K562 (cell line): Measurements from ENCODE around the gene AGPAT3. TPM values are rescaled to one million over a fixed set of nuclear protein-coding genes. Genes with fewer than 3 reads are reported as not detected.

ENCODE experiments used
- BCL6 ChIP-seq: fragments of 250-450 bp; sonication (Bioruptor Pico); IDR thresholded peaks from 2 replicates; pipeline ENCODE4 v1.4.0; 2020
- CXXC5 ChIP-seq: fragments of 250-450 bp; sonication (Bioruptor Pico); IDR thresholded peaks from 2 replicates; pipeline ENCODE4 v1.8.0; 2022; ENCODE audit warnings: inconsistent platforms, mild to moderate bottlenecking, moderate library complexity
- EGR1 ChIP-seq: fragments of 450-650 bp; conservative IDR thresholded peaks from 2 replicates; pipeline ENCODE4 v1.6.1; 2017; ENCODE audit warnings: mild to moderate bottlenecking
- ELF1 ChIP-seq: fragments of 200-800 bp; sonication (Bioruptor generic); IDR thresholded peaks from 2 replicates; pipeline ENCODE4 v1.6.1; 2016; ENCODE audit warnings: missing genetic modification characterization, missing compliant biosample characterization
- ERF ChIP-seq: fragments of 450-650 bp; formaldehyde crosslinking; IDR thresholded peaks from 2 replicates; pipeline ENCODE4 v1.4.0; 2020; ENCODE audit warnings: mild to moderate bottlenecking, mixed read lengths
- FOXP1 ChIP-seq: sonication (generic); formaldehyde crosslinking; IDR thresholded peaks from 2 replicates; pipeline ENCODE4 v1.8.0; 2022; ENCODE audit warnings: mild to moderate bottlenecking, missing genetic modification reagents
- GABPA ChIP-seq: fragments of 200-800 bp; sonication (Bioruptor generic); conservative IDR thresholded peaks from 2 replicates; pipeline ENCODE4 v1.6.1; 2016; ENCODE audit warnings: low read depth, missing genetic modification characterization, missing compliant biosample characterization
- HDAC2 ChIP-seq: fragments of 450-650 bp; IDR thresholded peaks from 2 replicates; pipeline ENCODE4 v1.6.1; 2016; ENCODE audit warnings: mild to moderate bottlenecking
- KDM1A ChIP-seq, 2 experiments: fragments of 450-650 bp; IDR thresholded peaks; 2 replicates each; pipeline ENCODE4 v1.6.1; 2016; ENCODE audit warnings: mild to moderate bottlenecking in 2 of 2
- LARP7 ChIP-seq: fragments of 450-650 bp; IDR thresholded peaks from 2 replicates; pipeline ENCODE4 v1.6.1; 2016
- MEIS2 ChIP-seq: fragments of 450-650 bp; IDR thresholded peaks from 2 replicates; pipeline ENCODE4 v1.6.1; 2014; ENCODE audit warnings: mild to moderate bottlenecking; ENCODE audit not compliant: partially characterized antibody
- PHB ChIP-seq: fragments of 250-450 bp; sonication (Bioruptor Pico); IDR thresholded peaks from 2 replicates; pipeline ENCODE4 v1.5.0; 2021
- PTBP1 ChIP-seq: fragments of 200-400 bp; formaldehyde crosslinking; IDR thresholded peaks from 2 replicates; pipeline ENCODE4 v1.6.1; 2017; ENCODE audit warnings: low read depth, low read length
- RAD21 ChIP-seq, 2 experiments: fragments of 250-450 bp in 1 of 2; fragments of 450-650 bp in 1 of 2; sonication (Bioruptor Pico) in 1 of 2; formaldehyde crosslinking in 1 of 2; IDR thresholded peaks in 1 of 2; conservative IDR thresholded peaks in 1 of 2; 2 replicates each; pipeline versions ENCODE4 v1.4.0 to v1.8.0; 2020 to 2022; ENCODE audit warnings: mild to moderate bottlenecking in 2 of 2, moderate library complexity in 1 of 2
- RBM22 ChIP-seq: fragments of 200-400 bp; formaldehyde crosslinking; IDR thresholded peaks from 2 replicates; pipeline ENCODE4 v1.6.1; 2018; ENCODE audit warnings: low read length, low read depth; ENCODE audit not compliant: poor library complexity, severe bottlenecking
- SAP30 ChIP-seq: fragments of 200-600 bp; sonication (generic); IDR thresholded peaks from 2 replicates; pipeline ENCODE4 v1.6.1; 2012; ENCODE audit warnings: borderline replicate concordance, low read depth, mild to moderate bottlenecking, moderate library complexity, low read length, control low read depth, inconsistent platforms; ENCODE audit not compliant: insufficient read depth, poor library complexity, severe bottlenecking
- TOE1 ChIP-seq, 2 experiments: fragments of 450-650 bp in 1 of 2; sonication (generic) in 1 of 2; formaldehyde crosslinking in 1 of 2; IDR thresholded peaks; 2 replicates each; pipeline versions ENCODE4 v1.7.1 to v1.8.0; 2016 to 2022; ENCODE audit warnings: borderline replicate concordance in 2 of 2, mild to moderate bottlenecking in 2 of 2, antibody characterized with exemption in 1 of 2, inconsistent platforms in 1 of 2, low read depth in 1 of 2, missing genetic modification reagents in 1 of 2, moderate library complexity in 1 of 2
- ZEB2 ChIP-seq: fragments of 450-650 bp; IDR thresholded peaks from 2 replicates; pipeline ENCODE4 v1.6.1; 2016
- ZFP91 ChIP-seq: sonication (generic); formaldehyde crosslinking; IDR thresholded peaks from 2 replicates; pipeline ENCODE4 v1.8.0; 2022; ENCODE audit warnings: mild to moderate bottlenecking, missing genetic modification reagents
- ZFPM2 ChIP-seq: fragments of 250-450 bp; sonication (Bioruptor Pico); IDR thresholded peaks from 2 replicates; pipeline ENCODE4 v1.5.1; 2022; ENCODE audit warnings: mild to moderate bottlenecking
- ZNF184 ChIP-seq: sonication (generic); formaldehyde crosslinking; IDR thresholded peaks from 2 replicates; pipeline ENCODE4 v1.5.0; 2020; ENCODE audit warnings: missing genetic modification reagents
- ZNF384 ChIP-seq: IDR thresholded peaks from 2 replicates; pipeline ENCODE4 v1.6.1; 2012; ENCODE audit warnings: low read depth, low read length, improper control_type of control experiment
- ZNF444 ChIP-seq: fragments of 250-450 bp; sonication (Bioruptor Pico); IDR thresholded peaks from 2 replicates; pipeline ENCODE4 v1.4.0; 2020; ENCODE audit warnings: mild to moderate bottlenecking, moderate library complexity
- ZZZ3 ChIP-seq: fragments of 450-650 bp; IDR thresholded peaks from 2 replicates; pipeline ENCODE4 v1.6.1; 2016; ENCODE audit warnings: antibody characterized with exemption, mild to moderate bottlenecking, moderate library complexity
- polyA plus RNA-seq, 8 experiments: library from polyadenylated mRNA; depleted of rRNA in 4 of 8; stranded (reverse) in 5 of 8; unstranded in 3 of 8; fragments of >200 nt; fragmentation: Nextera tagmentation in 2 of 8; fragmentation: Illumina TruSeq in 1 of 8; extraction: Ambion mirVana in 2 of 8; extraction: Trizol in 1 of 8; gene quantifications; 2 replicates each; pipeline versions ENCODE4 v1.2.1 to v1.2.3, GENCODE V29; 2011 to 2014; ENCODE audit warnings: inconsistent platforms in 1 of 8, missing spikeins in 1 of 8
- total RNA-seq, 7 experiments: library from RNA; depleted of rRNA in 6 of 7; stranded (reverse); fragments of >200 nt in 6 of 7; fragmentation: Illumina TruSeq in 2 of 7; extraction: Trizol in 2 of 7; gene quantifications; 2 replicates each; pipeline versions ENCODE4 v1.2.1 to v1.2.3, GENCODE V29; 2011 to 2021; ENCODE audit warnings: low replicate concordance in 1 of 7
- TF ChIP-seq, protein P1 (sequence below): fragments of 450-650 bp; formaldehyde crosslinking; IDR thresholded peaks from 2 replicates; pipeline ENCODE4 v1.4.0; 2022; ENCODE audit warnings: mild to moderate bottlenecking, moderate library complexity
- TF ChIP-seq, protein P2 (sequence below): fragments of 200-800 bp; sonication (Bioruptor generic); IDR thresholded peaks from 2 replicates; pipeline ENCODE4 v1.6.1; 2017; ENCODE audit warnings: missing genetic modification characterization, missing compliant biosample characterization

AGPAT3 gene
- total and polyA plus RNA-seq, 9 of the 15 experiments (the other 6 are each of a cell fraction or from before 2014, with no cell fraction given), result 1.5 to 88.4 (median 35.7) TPM

- TF ChIP-seq ERF (CRISPR knock-in tag) (peak; percentile 62; the same call in 1 of the 2 replicates), ELF1 (tag) (no peak), SAP30 (peak; percentile 35), ZFPM2 (peak; percentile 34; the same call in 1 of the 2 replicates), PHB (CRISPR knock-in tag) (no peak), ZFP91 (peak; percentile 89), GABPA (no peak), ZZZ3 (no peak), RBM22 (peak; percentile 56), ZNF384 (no peak; the same call in 1 of the 2 replicates), TOE1 (IDR thresholded peaks at IDR 0.05; ENCODE audit: borderline replicate concordance) (peak; percentile 30; the same call in 1 of the 2 replicates), TOE1 (CRISPR knock-in tag; IDR thresholded peaks at IDR 0.05; ENCODE audit: borderline replicate concordance, low read depth) (no peak), ZEB2 (peak; percentile 99), RAD21 (CRISPR knock-in tag; conservative IDR thresholded peaks at IDR 0.05 in 1 of 2, IDR thresholded peaks at IDR 0.05 in 1 of 2) (peak in 1 of 2 experiments; percentile 26; a peak in 1 of 4 replicates), LARP7 (no peak), BCL6 (CRISPR knock-in tag) (no peak), PTBP1 (no peak), ZNF444 (no peak), ZNF184 (no peak), HDAC2 (peak; percentile 47; the same call in 1 of the 2 replicates), EGR1 (peak; percentile 93), CXXC5 (CRISPR knock-in tag) (peak; percentile 20), KDM1A (IDR thresholded peaks at IDR 0.05) (peak; percentile 34 to 68; a peak in 2 of 4 replicates), FOXP1 (CRISPR knock-in tag) (no peak), MEIS2 (peak; percentile 58)
- TF ChIP-seq, protein P1, sequence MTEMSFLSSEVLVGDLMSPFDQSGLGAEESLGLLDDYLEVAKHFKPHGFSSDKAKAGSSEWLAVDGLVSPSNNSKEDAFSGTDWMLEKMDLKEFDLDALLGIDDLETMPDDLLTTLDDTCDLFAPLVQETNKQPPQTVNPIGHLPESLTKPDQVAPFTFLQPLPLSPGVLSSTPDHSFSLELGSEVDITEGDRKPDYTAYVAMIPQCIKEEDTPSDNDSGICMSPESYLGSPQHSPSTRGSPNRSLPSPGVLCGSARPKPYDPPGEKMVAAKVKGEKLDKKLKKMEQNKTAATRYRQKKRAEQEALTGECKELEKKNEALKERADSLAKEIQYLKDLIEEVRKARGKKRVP (CRISPR knock-in tag), result no peak
- TF ChIP-seq, protein P2, sequence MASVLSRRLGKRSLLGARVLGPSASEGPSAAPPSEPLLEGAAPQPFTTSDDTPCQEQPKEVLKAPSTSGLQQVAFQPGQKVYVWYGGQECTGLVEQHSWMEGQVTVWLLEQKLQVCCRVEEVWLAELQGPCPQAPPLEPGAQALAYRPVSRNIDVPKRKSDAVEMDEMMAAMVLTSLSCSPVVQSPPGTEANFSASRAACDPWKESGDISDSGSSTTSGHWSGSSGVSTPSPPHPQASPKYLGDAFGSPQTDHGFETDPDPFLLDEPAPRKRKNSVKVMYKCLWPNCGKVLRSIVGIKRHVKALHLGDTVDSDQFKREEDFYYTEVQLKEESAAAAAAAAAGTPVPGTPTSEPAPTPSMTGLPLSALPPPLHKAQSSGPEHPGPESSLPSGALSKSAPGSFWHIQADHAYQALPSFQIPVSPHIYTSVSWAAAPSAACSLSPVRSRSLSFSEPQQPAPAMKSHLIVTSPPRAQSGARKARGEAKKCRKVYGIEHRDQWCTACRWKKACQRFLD (CRISPR knock-in tag), result peak; percentile 78; the same call in 1 of the 2 replicates
Measured at GRCh38 chr21:43884012-43884860, 19.2 kb downstream of the AGPAT3 start (continued).
